ENCODE results near the gene METTL4.

DNA sequence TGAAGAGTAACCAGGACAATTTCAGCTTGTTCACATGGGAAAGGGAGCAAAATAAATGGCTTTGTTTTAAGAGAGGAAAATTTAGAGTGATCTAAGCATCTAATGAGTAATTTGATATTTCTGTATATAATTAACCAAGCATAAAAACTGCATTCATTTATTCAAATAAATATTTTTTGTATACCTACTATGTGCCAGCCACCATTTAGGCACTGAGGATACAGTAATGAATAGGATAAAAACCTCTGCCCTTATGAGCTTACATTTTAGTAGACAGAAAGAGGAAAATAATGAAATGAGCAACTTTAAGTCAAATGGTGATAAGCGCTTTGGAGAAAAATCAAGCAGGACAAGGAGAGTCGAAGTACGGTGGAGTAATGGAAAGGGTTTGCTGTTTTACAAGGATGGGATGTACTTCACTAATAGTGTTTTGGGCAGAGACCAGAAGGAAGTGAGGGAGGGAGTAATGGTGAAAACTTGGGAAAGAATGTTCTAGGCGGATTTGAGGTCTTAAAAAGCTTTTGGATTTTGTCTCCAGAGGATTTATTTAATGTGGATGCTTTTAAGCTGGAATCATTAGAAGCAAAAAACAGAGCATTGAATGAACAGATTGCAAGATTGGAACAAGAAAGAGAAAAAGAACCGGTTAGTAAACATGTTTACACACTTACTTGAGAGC, 17.5 kb upstream of the METTL4 start:
- TF ChIP-seq, protein P1, sequence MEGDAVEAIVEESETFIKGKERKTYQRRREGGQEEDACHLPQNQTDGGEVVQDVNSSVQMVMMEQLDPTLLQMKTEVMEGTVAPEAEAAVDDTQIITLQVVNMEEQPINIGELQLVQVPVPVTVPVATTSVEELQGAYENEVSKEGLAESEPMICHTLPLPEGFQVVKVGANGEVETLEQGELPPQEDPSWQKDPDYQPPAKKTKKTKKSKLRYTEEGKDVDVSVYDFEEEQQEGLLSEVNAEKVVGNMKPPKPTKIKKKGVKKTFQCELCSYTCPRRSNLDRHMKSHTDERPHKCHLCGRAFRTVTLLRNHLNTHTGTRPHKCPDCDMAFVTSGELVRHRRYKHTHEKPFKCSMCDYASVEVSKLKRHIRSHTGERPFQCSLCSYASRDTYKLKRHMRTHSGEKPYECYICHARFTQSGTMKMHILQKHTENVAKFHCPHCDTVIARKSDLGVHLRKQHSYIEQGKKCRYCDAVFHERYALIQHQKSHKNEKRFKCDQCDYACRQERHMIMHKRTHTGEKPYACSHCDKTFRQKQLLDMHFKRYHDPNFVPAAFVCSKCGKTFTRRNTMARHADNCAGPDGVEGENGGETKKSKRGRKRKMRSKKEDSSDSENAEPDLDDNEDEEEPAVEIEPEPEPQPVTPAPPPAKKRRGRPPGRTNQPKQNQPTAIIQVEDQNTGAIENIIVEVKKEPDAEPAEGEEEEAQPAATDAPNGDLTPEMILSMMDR (IDR thresholded peaks at IDR 0.05; ENCODE audit: low read length) = no peak
- no peak for TF ChIP-seq EZH2 (optimal IDR thresholded peaks at IDR 0.05; ENCODE audit: low read depth, low read length)
